HG03571 (cell line): ENCODE measurements around the gene SUN5.
"Not testable (repeated sequence)": the region's sequence is repeated elsewhere in the genome, so short reads cannot be mapped to it uniquely, and the experiment has no call there.

Source experiments
- ATAC-seq: cut with Tn5 transposase; IDR thresholded peaks from one replicate; pipeline ENCODE4 v1.9.1; 2021; ENCODE audit not compliant: unreplicated experiment

The SUN5 gene

DNA sequence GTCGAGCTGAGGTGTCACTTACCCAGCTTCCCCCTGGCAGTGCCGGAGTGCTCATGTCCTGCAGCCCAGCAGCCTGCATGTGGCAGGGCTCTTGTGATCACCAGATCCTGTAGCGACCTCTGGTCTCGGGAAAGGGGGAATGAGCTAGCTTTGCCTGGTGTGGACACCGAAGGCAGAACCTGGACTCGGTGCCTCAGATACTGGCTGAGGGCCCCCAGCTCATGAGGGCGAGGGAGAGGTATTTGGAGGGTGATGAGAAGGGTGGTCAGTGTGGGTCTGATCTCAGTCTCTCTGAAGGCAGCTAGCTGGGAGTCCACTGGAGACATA is 26.3 kb downstream of the SUN5 start:
- no peak for ATAC-seq

DNA sequence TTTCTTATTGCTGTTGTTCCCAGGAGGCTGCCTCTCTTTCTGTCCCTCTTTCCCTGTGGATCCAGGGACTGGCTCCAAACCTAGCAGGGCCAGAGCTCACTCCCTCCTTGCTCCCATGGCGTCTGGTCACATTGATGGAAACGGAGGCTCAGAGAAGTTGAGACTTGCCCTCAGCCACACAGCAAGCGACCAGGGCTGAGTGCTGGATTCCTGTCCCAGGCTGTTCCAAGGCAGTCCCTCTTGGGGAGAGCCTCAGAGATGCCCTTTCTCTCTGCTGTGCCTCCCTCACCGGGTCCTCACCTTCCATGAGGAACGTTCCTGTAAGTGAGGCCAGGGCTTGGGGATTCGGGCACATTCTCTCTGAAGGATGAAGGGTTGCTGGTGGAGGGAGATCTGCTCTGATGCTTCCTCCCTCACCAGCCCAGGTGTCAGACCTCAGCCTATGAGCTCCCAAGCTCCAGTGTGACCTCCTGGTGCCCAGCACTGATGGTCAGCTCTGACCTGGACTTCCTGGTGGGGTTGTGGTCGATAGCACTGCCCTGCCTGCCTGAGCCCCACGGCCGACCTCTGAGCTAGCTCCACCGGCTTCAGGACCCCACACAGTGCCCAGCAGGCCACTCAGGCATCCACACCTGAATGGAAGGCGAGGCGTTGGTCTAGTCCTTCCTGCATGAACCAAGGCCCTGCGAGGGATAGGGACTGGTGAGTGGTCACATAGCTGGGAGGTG is 26.8 kb downstream of the SUN5 start:
- no peak for ATAC-seq

- no peak for ATAC-seq
These were observed 27.5 kb downstream of the SUN5 start for GRCh38 chr20:32976746-32977145.

DNA sequence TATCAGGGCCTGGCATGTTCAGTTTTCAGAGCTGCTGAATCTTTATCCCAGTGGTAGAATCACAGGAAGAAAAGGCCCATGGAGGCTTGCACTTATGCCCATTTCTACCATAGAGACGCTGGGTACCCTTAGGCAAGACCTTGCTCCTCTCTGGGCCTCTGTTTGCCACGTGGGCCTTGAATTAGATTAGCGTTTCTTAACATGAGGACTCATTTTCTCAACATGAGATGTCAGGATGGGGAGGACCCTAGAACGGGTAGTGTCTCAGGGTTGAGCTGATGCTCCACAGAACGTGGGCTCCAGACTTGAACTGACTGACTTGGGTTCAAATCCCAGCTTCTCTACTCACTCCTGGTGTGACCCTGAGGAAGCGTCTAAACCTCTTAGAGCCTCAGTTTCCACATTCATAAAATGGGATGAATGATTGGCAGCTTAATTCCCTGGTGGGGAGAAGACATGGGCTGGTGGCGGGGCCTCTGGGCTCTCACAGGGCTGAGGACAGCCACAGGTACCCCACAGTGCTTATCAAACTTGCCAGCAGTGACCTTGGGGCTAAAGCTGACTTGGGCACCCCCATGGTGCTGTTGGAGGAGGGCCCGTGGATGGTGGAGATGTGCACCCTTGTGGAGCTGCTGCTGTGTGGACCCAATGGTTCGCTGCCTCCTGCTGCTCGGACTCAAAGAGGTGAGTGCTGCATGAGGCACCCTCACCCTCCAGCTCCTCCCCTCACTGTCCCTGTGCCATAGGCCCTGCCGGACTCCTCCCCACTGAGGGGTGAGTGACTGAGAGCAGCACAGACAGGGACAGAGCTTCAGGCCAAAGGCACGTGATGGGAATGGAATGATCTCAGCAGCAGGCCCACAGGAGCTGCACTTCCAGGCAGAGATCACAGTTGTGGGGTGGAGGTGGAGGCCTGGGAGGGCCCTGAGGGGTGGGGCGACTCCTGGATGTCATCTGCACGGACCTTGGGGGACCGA is 28.2 kb downstream of the SUN5 start:
- ATAC-seq = no peak

GRCh38 chr20:32975121-32975520 is 29.1 kb downstream of the SUN5 start:
- ATAC-seq = not testable (repeated sequence)

GRCh38 chr20:32974204-32975064 is 29.8 kb downstream of the SUN5 start:
- ATAC-seq = not testable (repeated sequence)

DNA sequence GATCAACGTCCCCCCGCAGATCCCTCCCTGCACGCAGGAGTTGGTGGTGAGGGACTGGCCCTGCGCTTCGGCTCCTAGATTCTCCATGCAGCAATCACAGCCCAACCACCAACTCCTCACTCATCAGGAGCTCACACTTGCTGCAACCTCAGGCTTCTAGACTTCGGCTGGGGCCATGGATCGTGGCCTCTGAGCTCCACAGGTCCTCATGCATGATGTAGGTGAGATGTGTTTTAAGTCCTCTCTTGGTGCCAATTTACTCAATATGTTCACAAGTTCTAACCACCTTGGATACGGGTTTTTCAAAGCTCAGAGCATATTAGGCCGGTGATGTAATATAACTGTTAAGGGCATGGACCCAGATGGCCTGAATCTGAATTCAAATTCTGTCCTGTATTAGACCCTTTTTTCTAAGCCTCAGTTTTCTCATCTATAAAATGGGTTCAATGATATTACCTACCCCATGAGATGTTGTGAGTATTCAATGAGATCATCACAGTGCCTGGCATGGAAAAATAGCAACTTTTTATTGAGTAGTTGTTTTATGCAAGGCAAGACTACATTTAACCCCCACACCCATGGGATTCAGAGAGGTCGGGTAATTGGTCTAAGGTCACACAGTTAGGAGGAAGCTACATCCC is 31.0 kb downstream of the SUN5 start:
- ATAC-seq = no peak

GRCh38 chr20:32972181-32973076 is 31.8 kb downstream of the SUN5 start:
- peak; percentile 81 for ATAC-seq

DNA sequence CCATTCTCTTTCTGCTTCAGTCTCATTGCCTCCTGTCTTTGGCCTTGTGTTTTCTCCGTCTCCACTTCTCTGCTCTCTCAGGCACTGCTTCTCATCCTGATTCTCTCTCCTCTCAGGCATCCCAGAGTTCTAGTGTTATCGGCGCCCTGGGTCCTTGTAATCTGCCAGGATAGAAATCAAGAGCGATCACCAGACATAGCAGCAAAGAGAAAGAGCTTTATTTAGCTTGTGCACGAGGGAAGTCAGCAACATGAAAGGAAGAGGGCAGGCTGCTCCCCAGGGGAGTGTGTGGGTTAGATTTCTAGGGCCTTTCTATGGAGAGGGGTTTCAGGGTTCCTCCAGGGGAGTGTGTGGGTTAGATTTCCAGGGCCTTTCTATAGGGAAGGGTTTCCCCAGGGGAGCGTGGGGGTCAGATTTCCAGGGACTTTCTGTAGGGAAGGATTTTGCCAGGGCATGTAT is 32.5 kb downstream of the SUN5 start:
- peak; percentile 23 for ATAC-seq

DNA sequence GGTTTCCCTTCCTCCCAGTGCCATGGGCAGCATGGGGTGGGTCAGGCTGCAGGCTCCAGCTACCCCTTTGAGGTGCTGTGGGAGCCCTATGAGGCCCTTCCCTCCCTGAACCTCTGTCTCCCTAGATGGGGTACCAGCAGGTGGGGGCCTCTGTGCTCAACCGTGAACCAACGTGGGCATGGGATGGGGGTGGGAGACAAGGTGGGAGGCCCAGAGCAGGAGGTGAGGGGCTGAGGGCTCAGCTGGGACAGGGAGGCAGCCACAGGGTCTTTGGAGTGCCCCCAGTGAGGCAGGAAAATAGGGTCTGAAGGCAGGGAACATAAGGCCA is 33.3 kb downstream of the SUN5 start:
- ATAC-seq = no peak

DNA sequence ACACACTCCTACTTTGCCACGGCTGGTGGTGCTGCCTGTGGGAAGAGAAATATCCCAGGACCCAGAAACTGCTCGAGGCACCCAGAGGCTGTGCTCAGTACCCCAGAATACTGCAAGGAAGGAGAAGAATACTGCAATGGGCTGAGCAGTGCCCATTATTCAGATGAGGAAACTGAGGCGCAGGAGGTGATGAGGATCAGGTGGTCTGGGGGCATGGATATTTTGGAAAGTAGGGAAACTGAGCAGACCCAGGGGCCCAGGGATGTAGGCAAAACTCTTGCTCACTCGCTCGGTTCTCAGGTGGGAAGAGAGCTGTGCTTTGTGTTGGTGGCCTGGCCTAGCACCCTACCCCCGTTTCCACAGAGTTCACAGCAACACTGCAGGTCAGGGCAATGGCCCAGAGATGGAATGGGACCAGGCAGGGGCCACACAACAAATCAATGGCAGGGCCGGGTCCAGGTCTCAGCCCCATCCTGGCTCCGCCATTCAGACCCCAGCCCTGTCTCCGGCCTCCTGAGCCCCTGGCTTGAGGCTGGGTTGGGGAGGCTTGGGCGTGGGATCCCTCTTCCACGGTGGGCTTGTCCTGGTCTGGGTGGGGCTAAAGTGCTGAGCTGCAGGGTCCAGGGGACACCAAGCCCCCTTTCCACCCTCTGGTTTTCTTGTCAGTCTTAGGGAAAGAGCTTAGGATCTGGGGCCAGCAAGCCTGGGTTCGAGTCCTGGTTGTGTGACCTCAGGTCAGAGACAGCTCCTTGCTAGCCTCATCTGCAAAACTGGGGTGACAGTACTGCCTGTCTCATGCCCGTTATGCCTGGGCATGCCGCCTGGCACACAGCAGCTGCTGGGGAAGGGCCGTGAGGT is 33.9 kb downstream of the SUN5 start:
- no peak for ATAC-seq

DNA sequence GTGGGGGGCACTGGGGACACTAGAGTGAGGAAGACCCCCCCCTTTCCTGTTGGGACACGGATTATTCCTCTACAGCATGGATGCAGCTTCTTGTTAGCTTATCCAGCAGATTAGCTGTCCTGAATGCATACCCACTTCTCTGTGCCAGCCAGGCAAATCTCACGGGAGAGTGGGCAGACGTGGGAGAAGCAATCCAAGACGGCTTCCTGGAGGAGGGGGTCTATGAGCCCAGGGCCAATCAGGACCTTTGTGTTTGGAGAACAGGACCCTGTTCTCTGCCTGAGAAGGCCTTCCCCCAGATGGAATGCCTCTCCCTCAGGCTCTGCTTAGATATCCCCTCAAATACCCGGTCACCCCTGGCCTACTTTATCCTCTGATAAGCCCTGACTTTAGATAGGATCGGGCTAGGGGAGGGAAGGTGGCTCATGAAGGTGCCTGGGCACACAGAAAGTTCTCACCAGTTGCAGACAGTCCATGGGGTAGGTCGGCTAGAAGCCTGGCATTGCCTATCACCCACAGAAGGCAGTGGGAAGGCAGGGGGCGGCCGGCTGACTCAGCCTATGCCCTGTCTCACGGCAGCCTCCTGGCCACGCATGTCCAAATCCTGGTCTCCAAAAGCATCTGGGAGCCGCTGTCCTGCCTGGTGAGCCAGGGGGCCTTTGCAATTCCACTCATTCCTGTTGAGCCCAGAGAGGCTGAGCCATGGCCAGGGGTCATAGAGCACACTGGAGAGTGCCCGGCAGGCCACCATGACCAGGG is 34.7 kb downstream of the SUN5 start:
- no peak for ATAC-seq

DNA sequence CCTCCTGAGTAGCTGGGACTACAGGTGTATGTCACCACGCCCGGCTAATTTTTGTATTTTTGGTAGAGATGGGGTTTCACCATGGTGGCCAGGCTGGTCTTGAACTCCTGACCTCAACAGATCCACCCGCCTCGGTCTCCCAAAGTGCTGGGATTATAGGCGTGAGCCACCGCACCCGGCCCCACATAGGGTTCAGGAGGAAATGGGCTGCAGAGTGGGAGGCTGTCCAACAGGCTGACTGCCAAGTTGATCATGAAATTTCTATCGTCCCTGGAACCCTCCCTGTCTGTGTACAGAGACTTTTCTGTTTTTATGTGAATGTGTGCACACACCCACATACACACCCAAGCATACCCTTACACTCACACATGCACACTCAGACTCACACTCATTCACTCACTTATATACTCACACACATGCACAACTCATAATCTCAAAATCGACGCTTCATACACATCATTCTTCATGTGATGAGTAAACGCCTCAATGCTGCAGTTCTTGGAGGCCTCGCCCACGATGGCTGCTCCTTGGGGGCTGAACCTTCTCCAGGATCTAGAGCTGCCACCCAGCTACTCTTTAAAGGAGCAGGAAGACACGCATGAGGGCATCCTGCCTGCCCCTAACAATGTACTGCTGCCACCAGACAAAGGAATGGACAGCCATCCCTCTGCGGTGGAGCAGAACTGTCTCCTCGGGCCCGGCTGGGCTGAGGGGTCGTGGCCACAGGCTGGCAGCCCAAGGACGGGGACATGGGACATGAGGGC is 35.6 kb downstream of the SUN5 start:
- no peak for ATAC-seq

GRCh38 chr20:32967961-32968457 is 36.2 kb downstream of the SUN5 start:
- no peak for ATAC-seq

DNA sequence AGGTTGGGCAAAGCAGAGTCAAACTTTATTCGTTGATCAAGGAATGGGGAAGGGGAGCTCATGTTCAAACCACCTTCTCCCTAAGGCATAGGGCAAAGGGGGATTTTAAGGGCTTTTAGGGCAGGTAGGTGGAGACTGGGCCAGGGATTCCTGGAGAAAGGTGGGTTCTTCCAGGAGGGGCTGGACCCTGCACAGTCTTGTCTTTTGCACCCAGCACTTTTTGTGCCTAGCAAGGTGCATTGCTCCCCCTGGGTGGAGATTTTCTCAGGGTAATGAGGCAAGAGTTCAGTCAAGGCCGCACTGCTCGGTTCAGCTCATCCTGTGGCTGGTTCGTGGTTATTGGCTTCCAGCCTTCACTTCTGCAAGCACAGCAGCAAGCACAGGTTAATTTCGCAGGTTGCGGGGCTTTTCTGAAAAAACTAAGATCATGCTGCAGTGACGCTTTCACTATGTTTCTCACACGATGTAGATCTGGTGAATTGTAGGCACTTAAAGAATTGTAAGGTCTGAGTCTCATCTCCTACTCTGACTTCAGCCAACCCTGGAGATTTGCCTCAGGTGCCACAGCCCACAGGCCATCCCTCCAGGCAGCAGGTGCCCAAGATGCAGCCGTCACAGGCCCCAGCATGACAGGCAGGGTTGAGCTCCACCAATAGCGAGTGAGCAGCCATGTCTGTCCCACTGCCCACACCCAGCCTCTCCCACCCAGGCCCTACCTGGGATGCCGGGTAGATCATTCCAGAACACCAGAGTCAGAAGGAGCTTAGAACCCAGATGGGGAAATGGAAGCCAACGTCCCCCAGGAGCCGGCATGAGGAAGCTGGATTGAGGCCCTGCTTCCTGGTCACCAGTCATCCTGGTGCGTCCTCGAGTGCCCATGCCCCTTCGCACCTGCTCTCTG is 37.1 kb downstream of the SUN5 start:
- ATAC-seq = no peak

GRCh38 chr20:32966382-32966781 is 37.9 kb downstream of the SUN5 start:
- no peak for ATAC-seq
